Ishikawa (cell line): ENCODE data around the gene PLEKHS1.

ENCODE experiments used
- CEBPB ChIP-seq: IDR thresholded peaks from 2 replicates; pipeline ENCODE4 v1.6.1; 2012
- CREB1 ChIP-seq: IDR thresholded peaks from 2 replicates; pipeline ENCODE4 v1.6.1; 2012; ENCODE audit warnings: low read depth
- EGR1 ChIP-seq: IDR thresholded peaks from 2 replicates; pipeline ENCODE4 v1.6.1; 2012
- EP300 ChIP-seq: IDR thresholded peaks from 2 replicates; pipeline ENCODE4 v1.6.1; 2012; ENCODE audit warnings: borderline replicate concordance
- FOXM1 ChIP-seq: IDR thresholded peaks from 2 replicates; pipeline ENCODE4 v1.6.1; 2012; ENCODE audit warnings: low read depth, borderline replicate concordance
- MAX ChIP-seq: IDR thresholded peaks from 2 replicates; pipeline ENCODE4 v1.6.1; 2012
- NFIC ChIP-seq: IDR thresholded peaks from 2 replicates; pipeline ENCODE4 v1.6.1; 2012
- RAD21 ChIP-seq: IDR thresholded peaks from 2 replicates; pipeline ENCODE4 v1.6.1; 2012; ENCODE audit warnings: low read depth
- REST ChIP-seq: IDR thresholded peaks from 2 replicates; pipeline ENCODE4 v1.6.1; 2012; ENCODE audit warnings: low read depth, mild to moderate bottlenecking
- TAF1 ChIP-seq: IDR thresholded peaks from 2 replicates; pipeline ENCODE4 v1.6.1; 2012; ENCODE audit warnings: low read depth, mild to moderate bottlenecking
- TCF12 ChIP-seq: IDR thresholded peaks from 2 replicates; pipeline ENCODE4 v1.6.1; 2012; ENCODE audit warnings: low read depth
- TEAD4 ChIP-seq: IDR thresholded peaks from 2 replicates; pipeline ENCODE4 v1.6.1; 2012
- USF1 ChIP-seq: IDR thresholded peaks from 2 replicates; pipeline ENCODE4 v1.6.1; 2012
- YY1 ChIP-seq: IDR thresholded peaks from 2 replicates; pipeline ENCODE4 v1.6.1; 2012; ENCODE audit warnings: low read depth
- ZBTB7A ChIP-seq: IDR thresholded peaks from 2 replicates; pipeline ENCODE4 v1.6.1; 2012; ENCODE audit warnings: low read depth

PLEKHS1 gene

GRCh38 chr10:113765910-113766309, 14.4 kb downstream of the PLEKHS1 start:
- TF ChIP-seq TEAD4 (no peak), EP300 (no peak), USF1 (no peak), NFIC (no peak), REST (no peak), CREB1 (no peak), TAF1 (no peak)

GRCh38 chr10:113767222-113767621, 15.7 kb downstream of the PLEKHS1 start:
- no peak for TF ChIP-seq CEBPB

GRCh38 chr10:113770346-113770745, 18.9 kb downstream of the PLEKHS1 start:
- TF ChIP-seq TAF1 = no peak

GRCh38 chr10:113775686-113776294, 24.3 kb downstream of the PLEKHS1 start:
- no peak for TF ChIP-seq TCF12
- no peak for TF ChIP-seq RAD21
- no peak for TF ChIP-seq YY1
- no peak for TF ChIP-seq NFIC
- no peak for TF ChIP-seq CEBPB
- TF ChIP-seq EGR1 = no peak
- no peak for TF ChIP-seq TAF1
- TF ChIP-seq CREB1 = no peak
- no peak for TF ChIP-seq USF1

- TF ChIP-seq EGR1 = no peak
- TF ChIP-seq REST = no peak
- TF ChIP-seq CEBPB = no peak
- TF ChIP-seq FOXM1 = no peak
- no peak for TF ChIP-seq RAD21
- TF ChIP-seq EP300 = no peak
- TF ChIP-seq YY1 = no peak
- TF ChIP-seq TEAD4 = no peak
- no peak for TF ChIP-seq NFIC
- no peak for TF ChIP-seq ZBTB7A
- TF ChIP-seq CREB1 = no peak
- no peak for TF ChIP-seq TCF12
- no peak for TF ChIP-seq USF1
- TF ChIP-seq MAX = no peak
- TF ChIP-seq TAF1 = no peak
Measured at GRCh38 chr10:113776553-113776952, 25.1 kb downstream of the PLEKHS1 start.

GRCh38 chr10:113780681-113781250, 29.3 kb downstream of the PLEKHS1 start:
- no peak for TF ChIP-seq MAX
- TF ChIP-seq CREB1 = no peak
- TF ChIP-seq FOXM1 = no peak
- no peak for TF ChIP-seq REST
- TF ChIP-seq EGR1 = no peak
- no peak for TF ChIP-seq CEBPB
- TF ChIP-seq TEAD4 = no peak
- TF ChIP-seq NFIC = no peak
- no peak for TF ChIP-seq TAF1
- no peak for TF ChIP-seq YY1
- no peak for TF ChIP-seq USF1
- TF ChIP-seq RAD21 = no peak
- TF ChIP-seq EP300 = no peak
- TF ChIP-seq TCF12 = no peak
